Activated CD4-positive, CD25-positive, alpha-beta regulatory T cell (primary cell): ENCODE data around the gene CPNE2.
A peak's percentile ranks its signal among the peaks of the same experiment; 100 is the strongest.
"Not testable (repeated sequence)": the region's sequence is repeated elsewhere in the genome, so short reads cannot be mapped to it uniquely, and the experiment has no call there.

Experiments
- DNase-seq, 4 experiments: peaks; one replicate each; lab custom pipeline; 2025; lab: John Stamatoyannopoulos, UW

The CPNE2 gene

GRCh38 chr16:57069635-57070370 is 22.6 kb upstream of the CPNE2 start:
- no peak for DNase-seq

- no peak for DNase-seq
Observed at GRCh38 chr16:57070424-57070823, 22.0 kb upstream of the CPNE2 start.

- DNase-seq, result not testable (repeated sequence)
Observed at GRCh38 chr16:57071081-57071732, 21.2 kb upstream of the CPNE2 start.

GRCh38 chr16:57071831-57072582 is 20.4 kb upstream of the CPNE2 start:
- no peak for DNase-seq

- no peak for DNase-seq
Observed at GRCh38 chr16:57072616-57073275, 19.6 kb upstream of the CPNE2 start.

GRCh38 chr16:57077714-57078113 is 14.7 kb upstream of the CPNE2 start:
- DNase-seq, result no peak

- no peak for DNase-seq
Observed at GRCh38 chr16:57081744-57082143, 10.6 kb upstream of the CPNE2 start.

GRCh38 chr16:57082664-57083063 is 9.7 kb upstream of the CPNE2 start:
- DNase-seq, result no peak

GRCh38 chr16:57083485-57084126 is 8.8 kb upstream of the CPNE2 start:
- no peak for DNase-seq

GRCh38 chr16:57084257-57084770 is 8.1 kb upstream of the CPNE2 start:
- peak; percentile 38 to 56 (median 54) for DNase-seq

GRCh38 chr16:57084996-57085395 is 7.4 kb upstream of the CPNE2 start:
- DNase-seq, result no peak

GRCh38 chr16:57087003-57087402 is 5.4 kb upstream of the CPNE2 start:
- DNase-seq, result no peak

- DNase-seq, result no peak
Observed at GRCh38 chr16:57089406-57089805, 3.0 kb upstream of the CPNE2 start.

GRCh38 chr16:57091200-57091974 is 996 bp upstream of the CPNE2 start:
- DNase-seq, result no peak

GRCh38 chr16:57092786-57093411 is 516 bp downstream of the CPNE2 start:
- DNase-seq, result peak in 3 of 4 experiments; percentile 23 to 36 (median 34)

GRCh38 chr16:57093666-57094564 is 1.5 kb downstream of the CPNE2 start:
- DNase-seq, result no peak

- DNase-seq, result no peak
Observed at GRCh38 chr16:57094911-57095310, 2.5 kb downstream of the CPNE2 start.

GRCh38 chr16:57096192-57096591 is 3.8 kb downstream of the CPNE2 start:
- no peak for DNase-seq

- no peak for DNase-seq
Observed at GRCh38 chr16:57096793-57097192, 4.4 kb downstream of the CPNE2 start.
